Hematopoietic multipotent progenitor cell treated with erythropoietin and hydrocortisone succinate and interleukin-3 and kit ligand, for 15 days (in vitro differentiated cells): ENCODE measurements around the gene CYP26C1.

Source experiments
- DNase-seq: peaks from one replicate; pipeline ENCODE4 v3.0.0-alpha.2; 2015; ENCODE audit warnings: low spot score

The CYP26C1 gene

DNA sequence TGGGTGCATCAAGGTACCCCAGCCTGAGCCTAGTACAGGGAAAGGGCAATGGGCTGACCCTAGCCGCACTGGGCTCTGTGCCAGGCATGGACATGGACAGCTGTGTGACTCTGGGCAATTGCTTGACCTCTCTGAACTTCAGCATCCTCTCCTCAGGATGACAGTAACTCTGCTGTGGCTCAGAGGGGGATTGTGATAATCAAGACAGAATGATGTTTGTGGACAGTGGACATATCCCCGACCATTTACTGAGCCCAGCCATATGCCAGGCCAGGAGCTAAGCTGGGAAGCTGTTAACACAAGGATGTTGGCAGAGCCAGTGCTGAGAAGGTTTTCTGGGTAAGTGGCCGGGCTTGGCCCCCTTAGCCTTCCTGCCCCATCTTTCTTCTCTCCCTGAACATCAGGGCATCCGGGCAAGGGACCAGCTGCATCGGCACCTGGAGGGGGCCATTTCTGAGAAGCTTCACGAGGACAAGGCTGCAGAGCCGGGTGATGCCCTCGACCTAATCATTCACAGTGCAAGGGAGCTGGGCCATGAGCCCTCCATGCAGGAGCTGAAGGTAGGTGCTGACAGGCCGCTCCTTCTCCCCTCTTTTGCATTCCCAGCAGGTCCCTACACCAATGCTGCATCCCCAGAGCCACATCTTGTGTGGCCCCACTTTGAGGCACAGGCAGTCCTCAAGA lies 3.5 kb downstream of the CYP26C1 start:
- no peak for DNase-seq

DNA sequence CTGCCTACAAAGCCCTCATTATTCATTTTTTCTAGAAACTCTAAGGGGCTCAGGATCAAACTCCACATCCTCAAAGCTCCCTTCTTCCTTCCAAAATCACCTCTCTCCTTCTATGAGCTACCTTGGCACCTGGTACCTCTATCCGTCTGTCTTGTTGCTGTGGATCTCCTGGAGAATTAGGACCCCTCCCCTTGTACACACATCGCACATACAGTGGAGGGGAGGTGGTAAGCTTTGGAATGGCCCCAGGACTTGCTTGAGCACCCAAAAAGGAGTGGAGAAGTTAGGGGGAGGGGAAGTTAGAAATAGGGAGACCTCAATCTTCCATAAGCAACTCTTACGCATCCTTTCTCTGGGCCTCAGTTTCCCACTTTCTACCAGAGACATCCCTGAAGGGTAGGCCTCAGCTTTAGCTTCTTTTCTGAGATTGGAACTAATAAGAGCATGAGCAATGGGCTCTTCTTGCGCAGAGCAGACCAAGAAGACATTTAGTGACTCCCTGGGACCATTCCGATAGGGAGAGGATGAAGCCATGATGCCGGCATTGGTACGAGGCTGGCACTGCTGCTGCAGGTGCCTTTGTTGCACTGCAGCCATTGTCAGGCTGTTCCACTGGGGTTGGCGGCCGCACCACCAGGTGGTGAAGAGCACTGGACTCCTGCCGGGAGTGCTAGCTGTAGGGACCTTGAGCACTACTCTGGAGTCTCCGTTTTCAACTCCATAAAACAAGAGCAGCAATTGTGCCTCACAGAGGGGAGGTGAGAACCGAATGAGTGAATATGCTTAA lies 4.5 kb downstream of the CYP26C1 start:
- no peak for DNase-seq

DNA sequence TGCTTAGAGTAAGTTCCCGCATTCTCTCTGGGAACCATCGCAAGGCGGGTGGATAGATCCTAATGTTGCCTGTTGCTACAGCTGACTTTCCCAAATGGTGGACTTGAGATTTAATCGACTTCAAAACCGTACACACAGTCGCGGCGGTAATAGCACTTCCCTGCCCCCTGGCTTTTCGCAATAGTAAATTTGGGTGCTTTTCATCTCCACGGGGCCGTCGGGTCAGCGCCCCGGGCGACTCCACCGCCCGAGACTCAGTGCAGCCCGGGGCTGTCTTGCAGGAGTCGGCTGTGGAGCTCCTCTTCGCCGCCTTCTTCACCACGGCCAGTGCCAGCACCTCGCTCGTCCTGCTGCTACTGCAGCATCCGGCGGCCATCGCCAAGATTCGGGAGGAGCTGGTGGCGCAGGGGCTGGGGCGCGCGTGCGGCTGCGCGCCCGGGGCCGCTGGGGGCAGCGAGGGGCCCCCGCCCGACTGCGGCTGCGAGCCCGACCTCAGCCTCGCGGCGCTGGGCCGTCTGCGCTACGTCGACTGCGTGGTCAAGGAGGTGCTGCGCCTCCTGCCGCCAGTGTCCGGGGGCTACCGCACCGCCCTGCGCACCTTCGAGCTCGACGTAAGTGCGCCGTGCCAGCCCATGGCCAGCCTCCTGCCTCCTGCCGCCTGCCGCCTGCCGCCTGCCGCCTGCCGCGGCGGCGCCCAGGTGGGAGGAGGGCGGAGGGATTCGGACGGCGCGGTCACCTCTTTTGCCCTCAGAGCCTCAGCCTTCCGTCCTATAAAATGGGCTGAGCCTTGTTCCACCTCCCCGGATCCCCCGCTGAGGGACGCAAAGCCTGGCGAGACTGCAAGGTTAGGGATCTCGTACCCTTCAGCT lies 5.3 kb downstream of the CYP26C1 start:
- no peak for DNase-seq

DNA sequence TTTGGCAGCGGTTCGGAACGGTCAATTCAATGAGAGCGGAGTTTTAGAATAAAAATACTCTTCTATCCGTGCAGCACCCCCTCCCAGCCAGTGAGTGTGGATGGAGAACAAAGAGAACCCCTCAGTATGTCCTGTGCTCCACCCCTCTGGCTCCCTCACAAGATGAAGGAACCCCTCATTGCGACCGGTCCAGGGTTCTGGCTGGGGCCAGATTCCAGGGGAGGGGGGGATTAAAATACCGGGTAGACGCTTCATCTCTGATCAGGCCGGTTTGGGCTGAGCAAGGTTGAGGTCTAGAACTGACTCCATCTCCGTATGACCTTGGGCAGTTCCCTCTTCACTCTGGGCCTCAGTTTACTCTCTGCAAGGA lies 5.9 kb downstream of the CYP26C1 start:
- DNase-seq, result no peak

DNA sequence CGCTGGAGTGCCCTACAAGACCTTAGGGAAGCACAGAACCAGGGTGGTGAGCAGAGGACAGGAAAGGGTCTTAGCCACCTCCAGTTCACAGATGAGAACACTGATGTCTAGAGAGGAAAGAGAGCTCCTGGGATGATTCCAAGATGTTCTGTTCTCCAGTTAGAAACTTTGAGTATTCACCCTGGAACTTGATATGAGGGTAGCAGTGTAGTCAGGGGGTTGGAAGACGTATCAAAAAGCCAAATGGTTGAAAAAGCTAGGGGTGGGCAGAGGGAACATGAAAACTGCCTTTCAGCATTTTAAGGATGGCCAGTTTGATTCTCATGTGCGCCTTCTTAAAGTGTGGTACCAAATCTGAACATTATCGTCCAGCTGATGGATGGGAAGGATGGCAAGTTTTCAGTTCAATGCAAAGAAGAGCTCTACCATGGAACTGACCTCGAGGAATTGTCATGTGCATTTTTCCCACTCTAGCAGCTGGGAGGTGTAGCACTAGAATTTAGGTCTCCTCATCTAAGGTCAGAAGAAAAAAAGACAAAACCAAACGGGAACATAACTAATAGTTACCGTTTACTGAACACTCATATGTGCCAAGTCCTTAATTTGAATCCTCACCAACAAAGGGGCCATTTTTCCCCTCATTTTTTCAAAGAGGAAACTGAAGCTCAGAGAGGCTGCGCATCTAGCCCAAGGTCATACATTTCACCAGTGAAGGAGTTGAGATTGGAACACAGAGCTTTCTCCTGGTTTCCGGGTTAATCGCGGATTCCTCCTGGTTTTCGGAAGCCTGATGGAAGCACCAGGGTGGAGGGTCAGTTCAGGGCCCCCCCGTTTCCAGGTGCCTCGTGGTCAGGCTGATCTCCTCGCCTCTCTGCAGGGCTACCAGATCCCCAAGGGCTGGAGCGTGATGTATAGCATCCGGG lies 7.1 kb downstream of the CYP26C1 start:
- DNase-seq, result no peak

DNA sequence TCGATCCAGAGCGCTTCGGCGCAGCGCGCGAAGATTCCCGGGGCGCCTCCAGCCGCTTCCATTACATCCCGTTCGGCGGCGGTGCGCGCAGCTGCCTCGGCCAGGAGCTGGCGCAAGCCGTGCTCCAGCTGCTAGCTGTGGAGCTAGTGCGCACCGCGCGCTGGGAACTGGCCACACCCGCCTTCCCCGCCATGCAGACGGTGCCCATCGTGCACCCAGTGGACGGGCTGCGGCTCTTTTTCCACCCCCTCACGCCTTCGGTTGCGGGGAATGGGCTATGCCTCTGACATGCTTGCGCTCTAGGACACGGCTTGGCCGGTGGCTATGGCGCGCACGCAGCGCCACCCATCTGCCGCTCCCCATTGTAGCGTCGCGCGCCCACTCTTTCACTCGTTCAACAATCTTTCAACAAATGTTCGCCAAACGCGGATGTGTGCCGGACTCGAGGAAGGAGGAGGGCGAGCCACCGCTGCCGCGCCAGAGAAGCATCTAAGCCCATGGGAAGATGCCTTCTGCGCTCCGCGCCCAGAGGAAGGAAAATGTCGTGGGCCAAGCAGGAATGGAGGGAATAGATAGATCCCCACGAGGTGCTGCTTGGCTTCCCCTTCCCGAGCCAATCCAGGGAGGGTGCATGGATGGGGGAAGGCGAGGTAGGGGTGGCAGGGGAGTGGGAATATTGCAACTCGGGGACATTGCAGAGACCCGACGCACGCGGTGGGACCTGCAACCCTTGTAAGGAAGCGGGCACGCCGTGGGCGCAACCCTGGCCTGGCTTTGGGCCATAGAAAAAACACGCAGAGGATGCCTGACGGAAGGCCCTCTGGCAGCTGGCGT lies 8.0 kb downstream of the CYP26C1 start:
- DNase-seq, result no peak

DNA sequence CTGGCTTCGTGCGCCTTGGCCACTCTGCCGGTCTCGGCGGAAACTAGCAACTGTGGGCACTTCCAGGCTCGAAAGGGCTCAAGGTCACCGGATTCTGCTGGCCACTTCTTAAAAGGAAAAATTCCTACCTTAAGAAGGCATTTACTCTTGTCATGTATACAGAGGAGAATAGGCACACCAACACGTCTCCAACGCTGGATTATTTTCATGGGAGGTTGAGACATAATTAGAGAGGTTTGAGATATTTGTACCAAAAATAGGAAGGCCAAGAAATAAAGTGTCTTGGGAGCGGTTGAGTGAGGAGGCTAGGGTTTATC lies 8.6 kb downstream of the CYP26C1 start:
- no peak for DNase-seq

DNA sequence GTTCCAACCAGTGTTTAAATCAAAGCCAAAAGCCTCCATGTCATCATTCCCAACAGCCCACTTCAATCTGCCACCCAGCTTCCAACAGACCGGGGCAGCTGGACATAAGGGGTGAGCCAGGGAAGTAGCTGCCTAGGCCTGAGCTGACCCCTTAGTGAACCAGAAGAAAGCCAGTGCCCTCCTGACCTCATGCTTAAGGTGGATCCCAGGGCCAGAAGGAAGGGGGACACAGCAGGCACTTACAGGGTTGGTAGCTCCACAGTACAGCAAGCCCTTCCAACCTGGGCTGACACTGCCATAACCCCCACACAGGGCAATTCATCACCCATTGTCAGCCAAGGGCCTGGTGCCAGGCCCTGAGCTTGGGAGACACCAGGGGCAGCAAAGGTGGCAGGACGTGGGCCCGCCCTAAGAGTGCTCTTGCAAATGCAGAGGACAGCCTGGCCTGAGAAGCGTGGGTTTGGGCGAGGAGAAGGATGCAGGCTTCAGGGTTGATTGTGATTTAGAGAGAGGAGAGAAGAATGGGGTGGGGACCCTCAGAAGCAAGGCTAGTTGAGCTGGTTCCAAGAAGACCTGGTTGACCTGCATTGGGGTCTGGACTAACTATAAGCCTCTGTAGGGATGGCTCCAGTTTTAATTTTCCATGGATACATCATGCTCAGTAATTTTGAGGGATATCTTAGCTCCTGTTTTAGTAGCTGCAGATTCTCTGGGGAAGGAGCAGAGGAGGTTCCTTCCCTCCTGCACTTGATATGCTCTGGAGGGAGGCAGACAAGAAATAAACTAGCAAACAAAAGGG lies 10.0 kb downstream of the CYP26C1 start:
- no peak for DNase-seq

DNA sequence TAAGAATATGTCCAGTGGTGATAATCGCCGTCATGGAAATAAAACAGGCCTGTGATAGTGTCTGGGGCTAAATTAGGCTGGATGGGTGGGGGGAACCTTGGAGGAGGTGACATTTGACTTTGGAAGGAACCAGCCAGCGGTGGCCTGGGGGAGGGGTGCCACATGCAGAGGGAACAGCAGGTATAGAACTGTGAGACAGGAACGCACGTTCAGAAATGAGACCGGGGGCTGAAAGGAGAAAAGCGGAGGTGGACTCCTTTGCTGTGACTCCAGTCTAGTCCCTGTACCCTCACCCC lies 10.5 kb downstream of the CYP26C1 start:
- DNase-seq, result no peak

DNA sequence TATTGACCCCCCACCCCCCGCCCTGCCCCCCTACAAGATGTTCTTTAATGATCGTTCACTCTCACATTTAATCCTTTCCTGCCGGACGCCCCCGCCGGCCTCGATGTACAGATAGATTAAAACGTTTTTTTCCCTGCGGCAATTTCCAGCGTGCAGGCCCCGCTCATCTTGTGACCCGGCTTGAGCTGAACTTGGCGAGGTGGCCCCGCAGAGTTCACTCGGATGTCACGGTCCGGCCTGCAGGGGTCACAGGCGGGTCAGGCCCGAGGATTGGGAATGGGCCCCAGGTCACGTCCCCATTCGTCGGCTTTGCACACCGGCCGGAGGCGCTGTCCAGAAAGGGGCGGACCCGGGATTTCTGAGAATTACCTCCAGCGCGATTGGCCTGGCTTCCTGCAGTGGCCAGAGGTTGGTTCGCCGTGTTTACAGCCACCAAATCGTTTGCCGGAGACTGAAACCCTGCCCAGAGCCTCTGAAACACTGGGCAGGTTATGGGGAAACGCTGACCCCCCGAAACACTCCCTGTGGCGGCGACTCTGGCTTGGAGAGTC lies 11.2 kb downstream of the CYP26C1 start:
- DNase-seq, result no peak

DNA sequence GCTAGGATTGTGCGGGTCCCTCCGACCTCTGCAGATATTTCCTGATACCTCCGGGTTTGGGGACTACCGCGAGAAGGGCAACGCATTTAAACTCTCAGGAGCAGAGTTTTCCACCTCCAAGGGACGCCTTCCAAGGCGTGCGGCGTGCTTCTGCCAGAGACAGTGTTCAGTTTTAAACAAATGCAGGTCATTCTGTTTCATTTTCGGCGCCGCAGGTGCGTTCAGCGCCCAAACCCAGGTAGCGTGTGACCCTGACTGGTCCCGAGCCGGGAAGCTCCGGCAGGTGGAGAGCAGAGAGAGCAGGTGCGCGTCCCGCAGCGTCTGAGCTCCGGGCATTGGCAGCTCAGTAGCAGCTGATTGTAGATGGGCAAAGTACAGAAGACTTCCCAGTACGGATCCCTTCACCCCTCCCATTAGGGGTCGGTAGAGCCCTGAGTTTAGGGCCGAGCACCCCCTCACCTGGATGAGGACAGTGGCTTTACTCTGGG lies 11.7 kb downstream of the CYP26C1 start:
- no peak for DNase-seq

DNA sequence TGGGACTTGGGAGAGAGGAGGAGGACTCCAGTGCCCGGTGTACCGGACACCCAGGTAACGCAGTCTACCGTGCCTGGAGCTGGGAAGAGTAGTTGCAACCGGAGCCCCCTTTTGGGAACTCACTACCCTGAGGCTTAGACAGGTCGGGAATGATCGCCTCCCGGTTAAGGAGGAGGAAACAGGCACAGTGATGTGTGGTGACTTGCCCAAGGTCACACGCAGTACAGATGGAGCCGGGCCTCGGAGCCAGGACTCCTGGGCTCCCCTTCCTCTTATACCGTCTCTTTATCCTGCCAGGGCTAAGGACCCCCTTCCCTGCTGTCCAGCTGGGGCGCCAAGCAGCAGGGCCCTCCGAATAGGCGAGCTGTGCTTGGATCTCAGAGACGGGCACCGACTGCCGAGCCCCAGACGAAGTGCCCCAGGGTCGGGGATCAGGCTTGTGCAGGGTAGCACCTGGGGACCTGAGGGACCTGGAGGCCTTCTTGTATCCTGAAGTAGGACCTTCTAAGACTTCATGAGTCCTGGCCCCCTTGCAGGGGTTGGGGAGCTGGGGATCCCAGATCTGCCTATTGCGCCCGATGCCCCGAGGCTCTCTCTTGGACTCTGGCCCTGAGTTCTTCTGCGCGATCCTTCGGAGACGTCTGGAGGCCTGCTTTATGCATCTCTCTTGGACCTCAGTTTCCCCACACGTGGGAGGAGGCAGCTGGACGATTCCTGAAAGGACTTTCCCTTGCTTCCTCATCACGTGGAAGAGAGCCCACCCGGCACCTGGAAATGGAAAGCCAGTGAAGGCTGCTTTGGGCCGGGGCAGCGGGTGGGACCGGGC lies 12.3 kb downstream of the CYP26C1 start:
- no peak for DNase-seq

DNA sequence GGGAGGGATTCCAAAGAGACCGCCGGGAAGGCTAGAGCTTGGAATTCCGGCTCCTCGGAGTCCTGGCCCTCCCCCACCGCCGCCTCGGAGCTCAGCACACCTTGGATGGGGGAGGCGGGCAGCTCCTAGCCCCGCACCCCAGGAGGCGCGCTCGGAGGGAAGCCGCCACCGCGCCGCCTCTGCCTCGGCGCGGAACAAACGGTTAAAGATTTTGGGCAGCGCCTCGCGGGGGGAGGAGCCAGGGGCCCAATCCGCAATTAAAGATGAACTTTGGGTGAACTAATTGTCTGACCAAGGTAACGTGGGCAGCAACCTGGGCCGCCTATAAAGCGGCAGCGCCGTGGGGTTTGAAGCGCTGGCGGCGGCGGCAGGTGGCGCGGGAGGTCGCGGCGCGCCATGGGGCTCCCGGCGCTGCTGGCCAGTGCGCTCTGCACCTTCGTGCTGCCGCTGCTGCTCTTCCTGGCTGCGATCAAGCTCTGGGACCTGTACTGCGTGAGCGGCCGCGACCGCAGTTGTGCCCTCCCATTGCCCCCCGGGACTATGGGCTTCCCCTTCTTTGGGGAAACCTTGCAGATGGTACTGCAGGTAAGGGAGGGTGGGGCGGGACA lies 13.0 kb downstream of the CYP26C1 start, which contains the start of gene CYP26A1:
CYP26A1 (plus strand) TSS at position 355 of the 608 bp plus-strand sequence; CDS start at position 397, 42 bp downstream.
- no peak for DNase-seq

DNA sequence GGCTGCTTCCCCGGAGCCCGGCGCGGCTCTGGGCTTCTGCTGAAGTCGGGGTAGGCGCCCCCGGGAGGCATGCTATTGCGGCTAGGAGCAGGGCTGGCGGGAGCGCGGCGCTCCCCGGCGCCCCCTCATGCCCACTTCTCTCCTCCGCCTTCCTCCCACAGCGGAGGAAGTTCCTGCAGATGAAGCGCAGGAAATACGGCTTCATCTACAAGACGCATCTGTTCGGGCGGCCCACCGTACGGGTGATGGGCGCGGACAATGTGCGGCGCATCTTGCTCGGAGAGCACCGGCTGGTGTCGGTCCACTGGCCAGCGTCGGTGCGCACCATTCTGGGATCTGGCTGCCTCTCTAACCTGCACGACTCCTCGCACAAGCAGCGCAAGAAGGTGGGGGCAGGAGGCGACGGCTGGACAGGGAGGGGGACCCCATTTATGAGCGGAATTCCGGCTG lies 13.6 kb downstream of the CYP26C1 start:
- DNase-seq, result no peak

DNA sequence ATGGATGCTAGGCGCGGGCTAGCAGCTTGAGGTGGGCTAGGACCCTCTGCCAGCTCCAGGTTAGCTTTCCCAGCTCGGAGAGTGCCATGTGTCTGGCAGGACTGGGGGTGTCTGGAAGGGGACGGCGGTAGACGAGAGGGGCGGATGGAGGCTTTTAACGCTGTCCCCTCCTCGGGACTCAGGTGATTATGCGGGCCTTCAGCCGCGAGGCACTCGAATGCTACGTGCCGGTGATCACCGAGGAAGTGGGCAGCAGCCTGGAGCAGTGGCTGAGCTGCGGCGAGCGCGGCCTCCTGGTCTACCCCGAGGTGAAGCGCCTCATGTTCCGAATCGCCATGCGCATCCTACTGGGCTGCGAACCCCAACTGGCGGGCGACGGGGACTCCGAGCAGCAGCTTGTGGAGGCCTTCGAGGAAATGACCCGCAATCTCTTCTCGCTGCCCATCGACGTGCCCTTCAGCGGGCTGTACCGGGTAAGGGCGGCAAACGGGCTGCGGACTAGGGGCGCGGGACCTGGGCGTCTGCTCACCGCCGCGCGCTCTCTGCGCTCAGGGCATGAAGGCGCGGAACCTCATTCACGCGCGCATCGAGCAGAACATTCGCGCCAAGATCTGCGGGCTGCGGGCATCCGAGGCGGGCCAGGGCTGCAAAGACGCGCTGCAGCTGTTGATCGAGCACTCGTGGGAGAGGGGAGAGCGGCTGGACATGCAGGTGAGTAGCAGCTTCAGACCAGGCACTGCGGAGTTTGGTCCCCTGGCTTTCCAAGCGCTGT lies 14.2 kb downstream of the CYP26C1 start:
- DNase-seq, result no peak

DNA sequence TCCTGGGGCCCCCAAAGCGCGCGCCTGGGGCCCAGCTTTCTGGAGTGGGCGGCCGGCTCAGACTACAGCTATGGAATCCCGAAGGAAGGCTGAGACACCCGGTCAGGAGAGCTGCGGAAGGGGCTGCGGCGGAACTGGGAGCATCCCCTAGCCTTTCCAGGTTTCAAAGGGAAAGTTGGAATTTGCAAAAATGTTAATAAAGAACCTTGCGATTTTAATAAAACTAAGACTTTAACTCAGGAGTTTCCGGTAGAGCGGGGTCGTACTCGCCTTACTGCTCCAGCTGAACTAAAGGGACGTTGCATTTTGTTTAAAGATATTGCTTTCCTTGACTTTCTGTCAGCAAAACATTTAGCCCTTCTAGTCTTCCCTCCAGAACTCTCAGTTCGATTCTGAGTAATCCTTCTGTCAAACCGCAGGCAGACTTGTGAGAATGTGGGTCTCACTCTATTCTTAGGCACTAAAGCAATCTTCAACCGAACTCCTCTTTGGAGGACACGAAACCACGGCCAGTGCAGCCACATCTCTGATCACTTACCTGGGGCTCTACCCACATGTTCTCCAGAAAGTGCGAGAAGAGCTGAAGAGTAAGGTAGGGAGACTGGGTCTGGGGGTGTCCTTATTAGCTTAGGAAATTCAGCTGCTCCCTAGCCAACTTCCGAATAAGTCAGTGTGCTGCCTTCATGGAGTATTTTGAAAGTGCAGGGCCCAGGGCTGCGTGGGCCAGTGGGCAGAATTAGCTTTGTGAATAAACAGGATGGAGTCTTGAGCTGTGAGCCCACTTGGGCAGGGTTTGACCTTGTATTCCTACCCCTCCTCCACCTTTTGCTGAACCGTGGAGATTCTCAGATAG lies 15.0 kb downstream of the CYP26C1 start:
- no peak for DNase-seq

DNA sequence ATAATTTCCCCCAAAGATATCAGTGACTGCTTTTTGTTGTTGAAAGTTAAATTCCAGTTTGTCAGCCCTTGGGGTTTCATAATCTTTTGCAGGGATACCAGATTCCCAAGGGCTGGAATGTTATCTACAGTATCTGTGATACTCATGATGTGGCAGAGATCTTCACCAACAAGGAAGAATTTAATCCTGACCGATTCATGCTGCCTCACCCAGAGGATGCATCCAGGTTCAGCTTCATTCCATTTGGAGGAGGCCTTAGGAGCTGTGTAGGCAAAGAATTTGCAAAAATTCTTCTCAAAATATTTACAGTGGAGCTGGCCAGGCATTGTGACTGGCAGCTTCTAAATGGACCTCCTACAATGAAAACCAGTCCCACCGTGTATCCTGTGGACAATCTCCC lies 16.3 kb downstream of the CYP26C1 start:
- DNase-seq, result no peak
